MM.1S (cell line): ENCODE measurements around the gene RSPH4A.

ENCODE experiments used
- EZH2 ChIP-seq: fragments of 300-600 bp; sonication (generic); optimal IDR thresholded peaks from 2 replicates; pipeline ENCODE3; 2017; ENCODE audit warnings: low read depth, mild to moderate bottlenecking, antibody characterized with exemption, low read length, mixed read lengths
- TF ChIP-seq, protein P1 (sequence below): fragments of 300-600 bp; sonication (generic); IDR thresholded peaks from 2 replicates; pipeline ENCODE4 v1.5.1; 2016; ENCODE audit warnings: antibody characterized with exemption, low read length, mixed read lengths

GRCh38 chr6:116648156-116648555 lies 31.9 kb downstream of the RSPH4A start:
- TF ChIP-seq, protein P1, sequence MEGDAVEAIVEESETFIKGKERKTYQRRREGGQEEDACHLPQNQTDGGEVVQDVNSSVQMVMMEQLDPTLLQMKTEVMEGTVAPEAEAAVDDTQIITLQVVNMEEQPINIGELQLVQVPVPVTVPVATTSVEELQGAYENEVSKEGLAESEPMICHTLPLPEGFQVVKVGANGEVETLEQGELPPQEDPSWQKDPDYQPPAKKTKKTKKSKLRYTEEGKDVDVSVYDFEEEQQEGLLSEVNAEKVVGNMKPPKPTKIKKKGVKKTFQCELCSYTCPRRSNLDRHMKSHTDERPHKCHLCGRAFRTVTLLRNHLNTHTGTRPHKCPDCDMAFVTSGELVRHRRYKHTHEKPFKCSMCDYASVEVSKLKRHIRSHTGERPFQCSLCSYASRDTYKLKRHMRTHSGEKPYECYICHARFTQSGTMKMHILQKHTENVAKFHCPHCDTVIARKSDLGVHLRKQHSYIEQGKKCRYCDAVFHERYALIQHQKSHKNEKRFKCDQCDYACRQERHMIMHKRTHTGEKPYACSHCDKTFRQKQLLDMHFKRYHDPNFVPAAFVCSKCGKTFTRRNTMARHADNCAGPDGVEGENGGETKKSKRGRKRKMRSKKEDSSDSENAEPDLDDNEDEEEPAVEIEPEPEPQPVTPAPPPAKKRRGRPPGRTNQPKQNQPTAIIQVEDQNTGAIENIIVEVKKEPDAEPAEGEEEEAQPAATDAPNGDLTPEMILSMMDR, result no peak
- no peak for TF ChIP-seq EZH2
